ENCODE measurements around the gene GPER1.
"Not testable (repeated sequence)": the region's sequence is repeated elsewhere in the genome, so short reads cannot be mapped to it uniquely, and the experiment has no call there.

Gene GPER1

GRCh38 chr7:1123715-1124114 is 35.8 kb downstream of the GPER1 start:
- no peak for DNase-seq

GRCh38 chr7:1124164-1124563 is 36.3 kb downstream of the GPER1 start:
- no peak for DNase-seq

GRCh38 chr7:1124816-1125602 is 37.1 kb downstream of the GPER1 start:
- DNase-seq: no peak

GRCh38 chr7:1125603-1125969 is 37.7 kb downstream of the GPER1 start:
- no peak for DNase-seq

GRCh38 chr7:1127001-1127400 is 39.1 kb downstream of the GPER1 start:
- DNase-seq: no peak

- no peak for DNase-seq
Observed at GRCh38 chr7:1129431-1129830, 41.5 kb downstream of the GPER1 start.

GRCh38 chr7:1130021-1130990 is 42.4 kb downstream of the GPER1 start:
- no peak for DNase-seq

- no peak for DNase-seq
Observed at GRCh38 chr7:1131471-1132265, 43.8 kb downstream of the GPER1 start.

GRCh38 chr7:1134951-1135350 is 47.0 kb downstream of the GPER1 start:
- no peak for DNase-seq

GRCh38 chr7:1136841-1137516 is 49.1 kb downstream of the GPER1 start:
- DNase-seq: no peak

GRCh38 chr7:1137517-1138167 is 49.7 kb downstream of the GPER1 start:
- no peak for DNase-seq

GRCh38 chr7:1140476-1141104 is 52.7 kb downstream of the GPER1 start:
- DNase-seq: no peak

- no peak for DNase-seq
Observed at GRCh38 chr7:1141651-1142050, 53.7 kb downstream of the GPER1 start.

GRCh38 chr7:1142051-1142635 is 54.2 kb downstream of the GPER1 start:
- no peak for DNase-seq

- DNase-seq: not testable (repeated sequence)
Observed at GRCh38 chr7:1143031-1143430, 55.1 kb downstream of the GPER1 start.

All from stimulated activated CD4-positive, alpha-beta T cell treated with anti-CD3 and anti-CD28 coated beads, Interleukin-4, amount 100 ng/mL, for 1 hour (primary cell).